GM10266 (cell line): ENCODE measurements around the gene TBCD.

ENCODE experiments used
- DNase-seq: peaks from one replicate; pipeline ENCODE4 v3.0.0; 2012; ENCODE audit errors: extremely low spot score
- TF ChIP-seq, protein P1 (sequence below): IDR thresholded peaks from 2 replicates; pipeline ENCODE4 v1.5.1; 2012; ENCODE audit warnings: mild to moderate bottlenecking, low read depth; ENCODE audit not compliant: control insufficient read depth, insufficient read depth; ENCODE audit errors: missing control alignments

TBCD gene

DNA sequence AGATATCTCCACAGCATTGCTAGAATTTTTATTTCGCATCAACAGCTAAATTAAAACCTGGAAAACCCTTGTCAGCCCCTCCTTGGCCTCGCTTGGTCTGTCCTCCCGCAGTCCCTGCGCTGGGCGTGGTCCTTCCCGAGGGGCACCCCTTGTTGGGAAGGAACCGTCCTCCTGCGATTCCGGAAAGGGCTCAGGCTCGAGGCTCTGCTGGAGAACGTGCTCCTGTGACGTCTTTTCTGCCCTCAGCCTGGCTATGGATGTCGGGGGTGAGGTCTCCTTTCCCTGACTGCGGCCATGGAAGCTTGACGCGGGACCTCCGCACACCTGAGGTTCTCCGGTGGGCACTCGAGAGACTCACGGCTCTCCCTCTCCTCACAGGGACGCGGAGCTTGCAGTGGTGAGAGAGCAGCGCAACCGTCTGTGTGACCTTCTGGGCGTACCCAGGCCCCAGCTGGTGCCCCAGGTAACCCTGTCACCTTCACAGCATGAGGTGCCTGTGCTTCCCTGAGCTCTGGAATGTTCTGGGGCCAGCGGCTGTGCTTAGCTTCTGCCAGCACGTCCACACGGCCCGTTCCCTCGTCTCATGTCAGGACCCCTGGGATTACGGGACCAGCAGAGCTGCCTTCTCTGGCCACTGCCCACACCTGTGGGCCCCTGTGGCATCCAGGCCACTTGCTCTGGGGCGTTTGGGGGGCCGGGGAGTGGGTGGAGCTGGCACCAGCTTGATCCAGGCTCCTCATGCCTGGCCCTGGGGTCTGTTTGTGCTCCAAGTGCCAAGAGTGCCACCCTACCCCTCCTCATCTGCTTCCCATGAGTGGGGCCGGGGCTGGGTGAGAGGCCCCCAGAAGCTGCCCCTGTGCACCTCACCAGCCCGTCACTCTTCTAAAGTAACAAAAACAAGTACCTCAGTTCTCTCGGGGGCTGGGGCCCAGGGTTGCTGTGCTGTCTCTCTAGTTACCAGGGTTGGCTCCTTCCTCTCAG is 189.4 kb downstream of the TBCD start:
- TF ChIP-seq, protein P1, sequence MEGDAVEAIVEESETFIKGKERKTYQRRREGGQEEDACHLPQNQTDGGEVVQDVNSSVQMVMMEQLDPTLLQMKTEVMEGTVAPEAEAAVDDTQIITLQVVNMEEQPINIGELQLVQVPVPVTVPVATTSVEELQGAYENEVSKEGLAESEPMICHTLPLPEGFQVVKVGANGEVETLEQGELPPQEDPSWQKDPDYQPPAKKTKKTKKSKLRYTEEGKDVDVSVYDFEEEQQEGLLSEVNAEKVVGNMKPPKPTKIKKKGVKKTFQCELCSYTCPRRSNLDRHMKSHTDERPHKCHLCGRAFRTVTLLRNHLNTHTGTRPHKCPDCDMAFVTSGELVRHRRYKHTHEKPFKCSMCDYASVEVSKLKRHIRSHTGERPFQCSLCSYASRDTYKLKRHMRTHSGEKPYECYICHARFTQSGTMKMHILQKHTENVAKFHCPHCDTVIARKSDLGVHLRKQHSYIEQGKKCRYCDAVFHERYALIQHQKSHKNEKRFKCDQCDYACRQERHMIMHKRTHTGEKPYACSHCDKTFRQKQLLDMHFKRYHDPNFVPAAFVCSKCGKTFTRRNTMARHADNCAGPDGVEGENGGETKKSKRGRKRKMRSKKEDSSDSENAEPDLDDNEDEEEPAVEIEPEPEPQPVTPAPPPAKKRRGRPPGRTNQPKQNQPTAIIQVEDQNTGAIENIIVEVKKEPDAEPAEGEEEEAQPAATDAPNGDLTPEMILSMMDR = no peak
- no peak for DNase-seq

DNA sequence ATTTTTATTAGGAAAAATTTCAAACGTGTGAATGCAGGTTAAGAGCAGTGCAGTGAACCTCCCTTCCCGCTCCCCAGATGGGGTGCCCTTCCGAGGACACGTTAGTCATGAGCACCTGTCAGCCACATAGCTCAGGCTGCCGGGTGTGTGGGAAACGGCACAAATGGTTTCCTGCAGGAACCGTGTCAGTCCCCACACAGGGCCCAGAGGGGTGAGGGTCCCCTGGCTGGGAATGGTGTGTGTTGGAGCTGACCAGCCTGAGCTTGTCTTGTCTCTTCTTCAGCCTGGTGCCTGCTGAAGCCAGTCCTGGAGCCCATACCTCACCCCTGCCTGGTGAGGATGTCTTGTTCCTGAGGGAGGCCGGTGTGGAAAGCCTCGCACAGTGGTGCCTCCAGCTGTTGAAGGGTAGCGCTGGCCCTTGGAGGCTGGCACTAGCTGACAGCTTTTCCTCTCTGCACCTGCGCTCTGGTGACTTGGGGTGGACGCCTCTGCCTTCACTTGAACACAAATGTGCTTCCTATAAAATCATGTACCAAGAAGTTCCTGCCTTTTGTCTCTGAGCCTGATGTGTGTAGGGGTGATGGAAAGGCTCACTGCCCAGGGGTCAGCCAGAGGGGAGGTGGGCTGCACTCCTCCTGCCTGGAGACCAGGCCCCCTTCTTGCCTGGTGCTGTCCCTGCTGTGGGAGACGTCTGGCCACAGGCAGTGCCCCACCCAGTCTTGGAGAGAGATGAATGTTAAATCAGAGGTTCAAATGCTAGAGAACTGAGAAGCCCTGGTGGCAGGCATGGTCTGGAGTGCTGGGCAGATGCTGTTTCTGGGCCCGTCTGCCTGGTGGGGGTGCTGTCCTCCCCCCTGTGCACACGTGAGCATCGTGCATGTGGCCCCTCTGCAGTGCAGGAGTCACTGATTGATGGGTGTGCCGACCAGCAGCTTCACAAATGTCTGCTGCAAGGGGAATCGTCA is 190.6 kb downstream of the TBCD start:
- no peak for DNase-seq
- TF ChIP-seq, protein P1 = no peak

DNA sequence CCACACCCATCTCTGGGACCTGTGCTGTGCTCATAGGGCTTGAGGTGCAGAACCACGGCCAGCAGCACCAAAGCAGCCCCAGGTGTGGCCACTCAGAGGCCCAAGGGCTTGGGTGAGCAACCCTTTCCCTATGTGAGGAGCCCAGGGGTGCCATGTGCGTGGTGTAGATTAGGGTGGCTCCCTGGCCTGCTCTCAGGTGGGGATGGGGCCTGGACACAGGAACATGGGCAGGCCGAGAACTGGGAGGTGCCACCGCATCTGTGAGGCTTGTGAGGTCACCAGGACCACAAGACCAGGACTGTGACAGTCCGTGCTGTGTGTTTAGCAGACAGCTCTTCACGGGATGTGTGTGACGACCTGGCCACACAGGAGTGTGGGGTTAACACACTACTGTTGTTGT is 191.5 kb downstream of the TBCD start:
- no peak for DNase-seq
- TF ChIP-seq, protein P1 = no peak

DNA sequence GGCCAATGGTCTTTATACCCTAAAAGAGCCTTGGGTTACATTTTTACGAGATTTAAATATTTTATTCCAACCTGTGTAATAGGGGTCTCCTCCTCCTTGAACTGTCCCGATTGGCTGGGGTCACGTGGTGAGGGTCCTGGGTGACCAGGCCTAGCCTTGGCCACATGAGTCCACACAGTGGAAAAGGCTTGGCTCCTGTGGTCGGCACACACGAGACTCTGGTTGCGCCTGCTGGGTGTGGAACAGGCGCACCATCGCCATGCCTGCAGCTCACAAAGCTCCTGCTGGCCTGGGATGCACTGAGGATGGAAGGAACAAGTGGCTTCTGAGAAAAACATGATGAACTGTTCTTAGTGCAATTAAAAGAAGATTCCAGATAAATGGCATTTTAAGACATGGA is 191.9 kb downstream of the TBCD start:
- no peak for DNase-seq
- TF ChIP-seq, protein P1 = no peak

DNA sequence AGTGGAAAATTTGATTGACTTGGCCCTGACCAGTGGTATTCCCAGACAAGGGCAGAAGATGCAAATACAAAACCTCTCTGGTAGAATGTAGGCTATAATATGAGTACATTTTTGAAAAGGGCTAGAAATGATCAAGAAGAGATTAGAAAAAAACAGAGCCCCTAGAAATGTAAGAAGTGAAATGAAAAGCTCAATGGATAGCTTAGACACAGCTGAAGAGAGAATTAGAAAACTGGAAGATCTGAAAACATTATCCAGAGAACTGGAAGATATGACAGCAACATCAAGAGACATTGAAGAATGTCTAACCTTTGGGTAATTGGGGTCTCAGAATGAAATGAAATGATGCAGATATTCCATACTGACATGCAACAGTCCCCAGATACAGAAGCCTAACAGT is 193.1 kb downstream of the TBCD start:
- TF ChIP-seq, protein P1 = no peak
- no peak for DNase-seq

DNA sequence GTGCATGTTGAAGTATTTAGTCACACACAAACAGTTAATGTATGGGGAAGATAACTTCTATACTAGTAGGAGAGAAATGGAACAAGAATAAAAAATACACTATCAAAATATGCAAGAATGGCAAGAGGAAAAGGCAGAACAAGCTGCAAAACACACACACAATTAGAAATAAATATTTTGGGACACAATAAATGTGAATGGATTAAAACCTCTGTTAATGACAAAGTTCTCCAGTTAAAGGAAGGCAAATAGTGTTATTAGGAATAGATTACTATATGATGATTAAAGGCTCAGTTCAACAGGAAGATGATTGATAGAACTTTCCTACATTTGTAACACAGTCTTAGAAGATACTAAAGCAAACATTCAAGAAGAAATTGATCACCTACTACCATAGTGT is 194.2 kb downstream of the TBCD start:
- DNase-seq = no peak

More for the DNA sequence above, 194.2 kb downstream of the TBCD start:
- TF ChIP-seq, protein P1 = no peak
